ENCODE measurements around the gene RBM24.

DNA sequence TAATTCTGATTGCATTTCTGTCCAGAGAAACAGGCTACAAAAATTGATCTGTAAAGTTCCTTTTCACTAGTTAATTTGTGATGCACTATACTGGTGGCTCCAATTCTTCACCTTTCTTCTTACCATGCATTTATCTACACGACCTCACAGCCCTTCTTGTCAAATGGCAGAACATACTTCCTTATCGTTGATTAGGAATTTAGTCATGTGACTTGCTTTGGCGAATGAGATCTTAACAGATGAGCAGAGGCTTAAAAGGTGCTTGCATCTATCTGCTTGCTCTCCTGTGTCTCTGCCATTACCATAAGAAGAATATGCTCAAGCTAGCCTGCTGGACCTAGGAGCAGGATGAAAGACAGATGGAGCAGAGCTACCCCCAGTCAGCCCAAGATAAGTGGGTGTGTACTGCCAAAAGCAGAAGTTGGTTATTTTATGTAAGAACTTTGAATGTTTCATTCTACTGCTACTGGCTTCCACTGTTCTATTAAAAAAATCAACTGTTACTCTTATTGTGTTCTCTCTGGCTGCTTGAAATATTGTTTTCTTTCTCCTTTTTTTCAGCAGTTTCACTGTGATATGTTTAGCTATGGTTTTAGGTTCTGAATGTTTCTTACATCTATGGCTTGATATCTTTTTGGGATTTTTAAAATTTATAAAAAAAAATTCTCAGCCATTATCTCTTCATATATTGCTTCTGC lies 40.2 kb upstream of the RBM24 start:
- TF ChIP-seq, protein P1, sequence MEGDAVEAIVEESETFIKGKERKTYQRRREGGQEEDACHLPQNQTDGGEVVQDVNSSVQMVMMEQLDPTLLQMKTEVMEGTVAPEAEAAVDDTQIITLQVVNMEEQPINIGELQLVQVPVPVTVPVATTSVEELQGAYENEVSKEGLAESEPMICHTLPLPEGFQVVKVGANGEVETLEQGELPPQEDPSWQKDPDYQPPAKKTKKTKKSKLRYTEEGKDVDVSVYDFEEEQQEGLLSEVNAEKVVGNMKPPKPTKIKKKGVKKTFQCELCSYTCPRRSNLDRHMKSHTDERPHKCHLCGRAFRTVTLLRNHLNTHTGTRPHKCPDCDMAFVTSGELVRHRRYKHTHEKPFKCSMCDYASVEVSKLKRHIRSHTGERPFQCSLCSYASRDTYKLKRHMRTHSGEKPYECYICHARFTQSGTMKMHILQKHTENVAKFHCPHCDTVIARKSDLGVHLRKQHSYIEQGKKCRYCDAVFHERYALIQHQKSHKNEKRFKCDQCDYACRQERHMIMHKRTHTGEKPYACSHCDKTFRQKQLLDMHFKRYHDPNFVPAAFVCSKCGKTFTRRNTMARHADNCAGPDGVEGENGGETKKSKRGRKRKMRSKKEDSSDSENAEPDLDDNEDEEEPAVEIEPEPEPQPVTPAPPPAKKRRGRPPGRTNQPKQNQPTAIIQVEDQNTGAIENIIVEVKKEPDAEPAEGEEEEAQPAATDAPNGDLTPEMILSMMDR (IDR thresholded peaks at IDR 0.05), result no peak
- TF ChIP-seq EP300 (IDR thresholded peaks at IDR 0.05) (no peak), POLR2A (IDR thresholded peaks at IDR 0.05) (no peak), POLR2AphosphoS5 (IDR thresholded peaks at IDR 0.05) (no peak)
